Breast epithelium (tissue), 4 donors: ENCODE results near the gene TOGARAM1. TPM values are rescaled to one million over a fixed set of nuclear protein-coding genes. Genes with fewer than 3 reads are reported as not detected.

Source experiments
- DNase-seq, 2 donors: peaks; one replicate each; pipeline ENCODE4 v3.0.0-alpha.2; 2019; ENCODE audit warnings: low spot score in 2 of 2
- H3K27ac ChIP-seq, 2 donors: fragments of 200-600 bp; sonication (generic) in 1 of 2; one replicate each; pipeline ENCODE4 v1.5.1; 2016 to 2019; ENCODE audit warnings: mild to moderate bottlenecking in 1 of 2
- H3K27me3 ChIP-seq, 2 donors: fragments of 200-600 bp; sonication (generic) in 1 of 2; one replicate each; pipeline versions ENCODE4 v1.5.1 to v1.6.0; 2017 to 2019; ENCODE audit warnings: control low read depth in 1 of 2, mild to moderate bottlenecking in 1 of 2
- H3K36me3 ChIP-seq: fragments of 200-600 bp; one replicate; pipeline ENCODE4 v1.5.1; 2019
- H3K4me1 ChIP-seq, 2 donors: fragments of 200-600 bp; sonication (generic); one replicate each; pipeline ENCODE4 v1.5.1; 2016 to 2019; ENCODE audit warnings: control low read depth in 1 of 2
- H3K4me3 ChIP-seq, 3 donors: fragments of 200-600 bp; sonication (generic); 1 replicate in 2 of 3; 2 replicates in 1 of 3; pipeline ENCODE4 v1.5.1; 2016 to 2019; ENCODE audit warnings: mild to moderate bottlenecking in 3 of 3, moderate library complexity in 2 of 3
- H3K9me3 ChIP-seq, 2 donors: fragments of 200-600 bp; sonication (generic) in 1 of 2; one replicate each; pipeline ENCODE4 v1.5.1; 2016 to 2019; ENCODE audit warnings: control low read depth in 1 of 2
- CTCF ChIP-seq, 3 donors: fragments of 450-650 bp; IDR thresholded peaks; one replicate each; pipeline ENCODE4 v1.5.1; 2016 to 2017; ENCODE audit warnings: antibody characterized with exemption in 3 of 3, mild to moderate bottlenecking in 3 of 3, moderate library complexity in 3 of 3
- POLR2A ChIP-seq: fragments of 450-650 bp; IDR thresholded peaks from one replicate; pipeline ENCODE4 v1.6.1; 2016; ENCODE audit warnings: antibody characterized with exemption, mild to moderate bottlenecking, moderate library complexity
- POLR2AphosphoS5 ChIP-seq, 3 donors: sonication (generic); formaldehyde crosslinking; IDR thresholded peaks; one replicate each; pipeline ENCODE4 v1.6.1; 2017; ENCODE audit warnings: antibody characterized with exemption in 3 of 3
- intact Hi-C: fragments of 100-400 bp; cut with DNase I; formaldehyde crosslinking; loops from one replicate; pipeline ENCODE4 v1.15.1; 2023; ENCODE audit warnings: low total_unique reads
- total RNA-seq, 3 donors: library from RNA; depleted of rRNA; stranded (reverse); fragments of >200 nt; gene quantifications; one replicate each; pipeline ENCODE4 v1.1.0, GENCODE V29; 2016

Gene TOGARAM1
- total RNA-seq, 3 donors from 2014 or later, result 21.3 to 38.1 (median 22.9) TPM

- Histone ChIP-seq H3K27ac (no peak overlapping the region), H3K4me3 (no peak overlapping the region), H3K27me3 (no peaks in the 10 kb centered on the region), H3K9me3 (no peaks in the 10 kb centered on the region), H3K4me1 (no peaks in the 10 kb centered on the region), H3K36me3 (peaks cover 5% of the 10 kb centered on the region)
- DNase-seq, result no peak
- TF ChIP-seq CTCF (IDR thresholded peaks at IDR 0.05), result no peak
- no peak for TF ChIP-seq POLR2AphosphoS5 (IDR thresholded peaks at IDR 0.05)
- TF ChIP-seq POLR2A, result no peak
- intact Hi-C loops, result no loop called here
Observed at GRCh38 chr14:44940211-44940610, 21.8 kb upstream of the TOGARAM1 start.

- no peak overlapping the region for H3K4me3 ChIP-seq
- H3K9me3 ChIP-seq, result no peaks in the 10 kb centered on the region
- peaks cover 5% of the 10 kb centered on the region for H3K36me3 ChIP-seq
- no peaks in the 10 kb centered on the region for H3K4me1 ChIP-seq
- H3K27me3 ChIP-seq, result no peaks in the 10 kb centered on the region
- DNase-seq, result no peak
- no peak overlapping the region for H3K27ac ChIP-seq
- intact Hi-C loops, result no loop called here
- TF ChIP-seq POLR2A (no peak), POLR2AphosphoS5 (IDR thresholded peaks at IDR 0.05) (no peak), CTCF (IDR thresholded peaks at IDR 0.05) (no peak)
Observed at GRCh38 chr14:44940944-44941343, 21.0 kb upstream of the TOGARAM1 start.

- Histone ChIP-seq H3K27me3 (no peaks in the 10 kb centered on the region), H3K4me3 (no peak overlapping the region), H3K4me1 (no peaks in the 10 kb centered on the region), H3K27ac (no peak overlapping the region), H3K9me3 (no peaks in the 10 kb centered on the region), H3K36me3 (peaks cover 5% of the 10 kb centered on the region)
- intact Hi-C loops, result no loop called here
- TF ChIP-seq POLR2AphosphoS5 (IDR thresholded peaks at IDR 0.05) (no peak), CTCF (IDR thresholded peaks at IDR 0.05) (no peak), POLR2A (no peak)
- no peak for DNase-seq
Observed at GRCh38 chr14:44941591-44941990, 20.4 kb upstream of the TOGARAM1 start.

GRCh38 chr14:44942436-44942835, 19.6 kb upstream of the TOGARAM1 start:
- intact Hi-C loops, result loop anchor here (2.0 kb wide), 1 partner anchor 30 kb away; no protein-coding TSS in a partner anchor
- TF ChIP-seq CTCF (IDR thresholded peaks at IDR 0.05), result no peak
- TF ChIP-seq POLR2A, result no peak
- TF ChIP-seq POLR2AphosphoS5 (IDR thresholded peaks at IDR 0.05), result no peak

GRCh38 chr14:44944107-44944506, 17.9 kb upstream of the TOGARAM1 start:
- Histone ChIP-seq H3K27ac (no peak overlapping the region), H3K4me3 (no peak overlapping the region), H3K9me3 (no peaks in the 10 kb centered on the region), H3K36me3 (peaks cover 3% of the 10 kb centered on the region), H3K4me1 (no peaks in the 10 kb centered on the region), H3K27me3 (no peaks in the 10 kb centered on the region)
- no peak for TF ChIP-seq CTCF (IDR thresholded peaks at IDR 0.05)
- intact Hi-C loops, result no loop called here
- DNase-seq, result no peak

More at GRCh38 chr14:44942436-44942835, 19.6 kb upstream of the TOGARAM1 start:
- Histone ChIP-seq H3K4me3 (no peak overlapping the region), H3K27me3 (no peaks in the 10 kb centered on the region), H3K4me1 (no peaks in the 10 kb centered on the region), H3K9me3 (no peaks in the 10 kb centered on the region), H3K36me3 (peaks cover 4% of the 10 kb centered on the region), H3K27ac (no peak overlapping the region)
- no peak for DNase-seq
